Common myeloid progenitor, CD34-positive (primary cell): ENCODE data around the gene TYW1B.
A peak's percentile ranks its signal among the peaks of the same experiment; 100 is the strongest.
"Not testable (repeated sequence)": the region's sequence is repeated elsewhere in the genome, so short reads cannot be mapped to it uniquely, and the experiment has no call there.

ENCODE experiments used
- CTCF ChIA-PET: fragments of 350-600 bp; sonication (Branson Sonifier 250); formaldehyde crosslinking; loops from one replicate; lab custom pipeline; 2021; ENCODE audit warnings: antibody characterized with exemption; lab: Charles Lee
- POLR2A ChIA-PET: fragments of 350-600 bp; sonication (Branson Sonifier 250); formaldehyde crosslinking; loops from one replicate; lab custom pipeline; 2021; ENCODE audit warnings: antibody characterized with exemption; lab: Charles Lee
- DNase-seq, 3 donors: peaks; one replicate each; pipeline versions ENCODE4 v3.0.0 to v3.0.0-alpha.2; 2013
- H3K27ac ChIP-seq, 2 experiments: 1 replicate in 1 of 2; 2 replicates in 1 of 2; pipeline ENCODE4 v1.7.0; 2013; ENCODE audit warnings: inconsistent platforms in 2 of 2, low read length in 2 of 2, mild to moderate bottlenecking in 2 of 2, low read depth in 1 of 2, moderate library complexity in 1 of 2; ENCODE audit not compliant: severe bottlenecking in 2 of 2, insufficient read depth in 1 of 2, poor library complexity in 1 of 2
- H3K27me3 ChIP-seq, 5 experiments: replicated peaks in 2 of 5; 1 replicate in 3 of 5; 2 replicates in 2 of 5; pipeline versions ENCODE4 v1.6.1 to v1.7.0; 2013; ENCODE audit warnings: low read length in 4 of 5, mild to moderate bottlenecking in 2 of 5, moderate library complexity in 2 of 5, inconsistent platforms in 1 of 5; ENCODE audit not compliant: insufficient read depth in 5 of 5, control insufficient read depth in 4 of 5
- H3K36me3 ChIP-seq, 4 experiments: 1 replicate in 2 of 4; 2 replicates in 2 of 4; pipeline versions ENCODE4 v1.6.1 to v1.7.0; 2013; ENCODE audit warnings: low read length in 3 of 4, control low read depth in 1 of 4, mild to moderate bottlenecking in 1 of 4; ENCODE audit not compliant: control insufficient read depth in 4 of 4, insufficient read depth in 4 of 4
- H3K4me1 ChIP-seq, 4 experiments: 1 replicate in 3 of 4; 2 replicates in 1 of 4; pipeline versions ENCODE4 v1.6.1 to v1.7.1; 2013; ENCODE audit warnings: low read length in 3 of 4, mild to moderate bottlenecking in 3 of 4, control low read depth in 1 of 4, inconsistent platforms in 1 of 4, moderate library complexity in 1 of 4; ENCODE audit not compliant: control insufficient read depth in 4 of 4, insufficient read depth in 4 of 4; ENCODE audit errors: control extremely low read depth in 1 of 4
- H3K4me3 ChIP-seq, 7 experiments: 1 replicate in 4 of 7; 2 replicates in 3 of 7; pipeline versions ENCODE4 v1.5.1 to v1.7.0; 2013; ENCODE audit warnings: mild to moderate bottlenecking in 7 of 7, low read length in 6 of 7, moderate library complexity in 6 of 7, inconsistent platforms in 2 of 7, low read depth in 2 of 7, control low read depth in 1 of 7; ENCODE audit not compliant: insufficient read depth in 4 of 7, control insufficient read depth in 1 of 7; ENCODE audit errors: extremely low read depth in 1 of 7
- H3K9me3 ChIP-seq, 5 experiments: 1 replicate in 4 of 5; 2 replicates in 1 of 5; pipeline versions ENCODE4 v1.6.1 to v1.7.1; 2013; ENCODE audit warnings: low read length in 4 of 5, mild to moderate bottlenecking in 2 of 5, inconsistent platforms in 1 of 5, low read depth in 1 of 5, moderate library complexity in 1 of 5; ENCODE audit not compliant: control insufficient read depth in 4 of 5, insufficient read depth in 2 of 5; ENCODE audit errors: control extremely low read depth in 1 of 5
- WGBS: methylation state at CpG from one replicate; pipeline ENCODE4 v1.1.5; 2013; ENCODE audit not compliant: insufficient coverage; 5-methylcytosine and 5-hydroxymethylcytosine counted together

TYW1B gene

GRCh38 chr7:72829291-72829686 is 1.3 kb upstream of the TYW1B start:
- WGBS: under 1% methylated on average over 28 of the region's 36 CpGs
- not testable (repeated sequence) for H3K27me3 ChIP-seq, H3K9me3 ChIP-seq
- Histone ChIP-seq H3K36me3 (peaks cover 0 to 21% (median 7%) of the 10 kb centered on the region in 4 experiments), H3K4me3 (peak overlapping the region; percentile 67 to 91 (median 81)), H3K4me1 (peaks cover 0 to 14% (median under 1%) of the 10 kb centered on the region in 4 experiments), H3K27ac (peak overlapping the region; percentile 68 to 90)
- DNase-seq: peak; percentile 98 to 99 (median 99)
- POLR2A ChIA-PET: interaction anchor here (1.0 kb wide), 1 partner anchor 86 kb away, joined by 3 read pairs; no protein-coding TSS in a partner anchor
- CTCF ChIA-PET: interaction anchor here (0.9 to 2.7 kb wide), 2 partner anchors 9 to 86 kb away, joined by 3 to 12 read pairs; no protein-coding TSS in a partner anchor

- H3K4me1 ChIP-seq, H3K9me3 ChIP-seq, H3K36me3 ChIP-seq, H3K4me3 ChIP-seq, H3K27me3 ChIP-seq, H3K27ac ChIP-seq, POLR2A ChIA-PET: not testable (repeated sequence)
- peak in 2 of 3 donors; percentile 10 to 15 for DNase-seq
- CTCF ChIA-PET: interaction anchor here (0.7 to 3.4 kb wide), 5 partner anchors 11 to 93 kb away, joined by 3 to 13 read pairs (median 3); no protein-coding TSS in a partner anchor
- no CpG with 5 or more reads among the region's 11 CpGs for WGBS
These were observed 4.0 kb downstream of the TYW1B start for GRCh38 chr7:72823765-72824732.

DNA sequence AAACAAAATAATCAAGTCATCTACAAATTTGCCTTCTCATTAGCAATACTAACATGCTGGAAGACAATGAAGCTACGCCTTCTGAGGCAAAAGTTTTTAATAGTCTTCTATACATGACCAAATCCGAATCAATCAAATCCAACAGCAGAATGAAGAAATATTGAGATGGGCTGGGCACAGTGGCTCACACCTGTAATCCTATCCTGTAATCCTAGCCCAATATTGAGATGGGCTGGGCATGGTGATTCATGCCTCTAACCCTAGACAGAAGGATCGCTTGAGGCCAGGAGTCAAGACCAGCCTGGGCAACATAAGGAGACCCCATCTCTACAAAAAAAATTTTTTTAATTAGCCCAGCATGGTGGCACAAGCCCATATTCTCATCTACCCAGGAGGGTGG is 5.5 kb downstream of the TYW1B start:
- POLR2A ChIA-PET, H3K9me3 ChIP-seq, H3K4me3 ChIP-seq, H3K36me3 ChIP-seq, H3K27me3 ChIP-seq, H3K4me1 ChIP-seq, DNase-seq, H3K27ac ChIP-seq: not testable (repeated sequence)
- CTCF ChIA-PET: interaction anchor here (1.3 kb wide), 1 partner anchor 94 kb away, joined by 3 read pairs; no protein-coding TSS in a partner anchor
- WGBS: no CpG with 5 or more reads among the region's 3 CpGs

DNA sequence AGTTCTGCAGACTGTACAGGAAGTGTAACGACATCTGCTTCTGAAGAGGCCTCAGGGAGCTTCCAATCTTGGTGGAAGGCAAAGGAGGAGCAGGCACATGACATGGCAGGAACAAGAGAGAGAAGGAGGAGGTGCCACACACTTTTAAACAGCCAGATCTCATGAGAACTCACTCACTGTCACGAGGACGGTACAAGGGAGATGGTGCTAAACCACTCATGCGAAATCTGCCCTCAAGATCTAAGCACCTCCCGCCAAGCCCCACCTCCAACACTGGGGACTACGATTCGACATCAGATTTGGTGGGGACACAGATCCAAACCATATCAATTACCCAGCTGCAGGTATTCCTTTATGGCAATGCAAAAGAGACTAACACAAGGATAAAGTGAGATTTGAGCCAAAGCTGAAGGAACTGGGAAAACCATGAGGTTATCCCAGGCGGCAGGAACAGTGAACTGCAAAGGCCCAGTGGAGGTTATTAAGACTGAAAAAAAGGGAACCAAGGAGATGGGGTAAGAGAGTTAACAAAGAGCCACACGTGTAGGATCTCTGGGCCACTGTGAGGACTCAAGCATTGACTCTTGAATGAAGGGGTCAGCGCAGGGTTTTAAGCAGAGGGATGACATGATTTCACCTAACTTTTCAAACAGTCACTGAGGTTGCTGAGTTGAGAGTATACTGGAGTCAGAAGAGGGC is 9.2 kb downstream of the TYW1B start:
- not testable (repeated sequence) for H3K27ac ChIP-seq, DNase-seq, H3K9me3 ChIP-seq, H3K36me3 ChIP-seq, H3K4me3 ChIP-seq, H3K27me3 ChIP-seq, H3K4me1 ChIP-seq
- CTCF ChIA-PET: interaction anchor here (2.2 kb wide), 1 partner anchor 97 kb away, joined by 6 read pairs; no protein-coding TSS in a partner anchor
- POLR2A ChIA-PET: interaction anchor here (0.6 to 0.7 kb wide), 2 partner anchors 27 to 1612 kb away, joined by 3 to 8 read pairs; no protein-coding TSS in a partner anchor
- WGBS: 100% methylated on average over 3 of the region's 10 CpGs

DNA sequence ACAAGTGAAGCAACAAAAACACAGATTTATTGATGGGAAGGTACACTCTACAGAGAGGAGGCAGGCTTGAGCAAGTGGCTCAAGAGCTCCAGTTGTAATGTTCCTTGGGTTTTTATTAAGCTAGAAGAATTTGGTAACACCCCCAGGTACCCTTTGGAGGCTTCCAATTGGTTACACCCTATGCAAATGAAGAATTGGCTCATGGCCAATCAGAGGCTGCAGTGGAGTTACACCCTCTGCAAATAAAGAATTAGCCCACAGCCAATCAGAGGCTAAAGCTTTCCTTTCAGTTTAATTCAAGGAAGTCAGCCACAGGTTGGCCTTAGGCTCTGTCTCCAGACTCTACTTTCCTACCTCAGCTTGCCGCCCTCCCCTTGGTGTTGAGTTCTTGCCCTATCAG is 10.3 kb downstream of the TYW1B start:
- CTCF ChIA-PET: interaction anchor here (0.6 to 2.2 kb wide), 2 partner anchors 9 to 98 kb away, joined by 3 to 6 read pairs; no protein-coding TSS in a partner anchor
- H3K9me3 ChIP-seq, POLR2A ChIA-PET, H3K4me3 ChIP-seq, H3K36me3 ChIP-seq, H3K27me3 ChIP-seq, H3K4me1 ChIP-seq, H3K27ac ChIP-seq: not testable (repeated sequence)
- 100% methylated on average over 1 of the region's 1 CpG for WGBS
- peak in 2 of 3 donors; percentile 14 for DNase-seq

GRCh38 chr7:72816370-72817157 is 11.4 kb downstream of the TYW1B start:
- H3K9me3 ChIP-seq, H3K4me1 ChIP-seq, DNase-seq, POLR2A ChIA-PET, H3K4me3 ChIP-seq, H3K36me3 ChIP-seq, H3K27ac ChIP-seq, H3K27me3 ChIP-seq: not testable (repeated sequence)
- CTCF ChIA-PET: interaction anchor here (2.2 kb wide), 1 partner anchor 99 kb away, joined by 6 read pairs; no protein-coding TSS in a partner anchor
- 92% methylated on average over 3 of the region's 9 CpGs for WGBS
